ENCODE measurements around the gene SSU72. TPM values are rescaled to one million over a fixed set of nuclear protein-coding genes. Genes with fewer than 3 reads are reported as not detected.

SSU72 gene
- total RNA-seq, 4 donors from 2014 or later = 98.4 to 125 (median 124) TPM

GRCh38 chr1:1567891-1568291 is 6.8 kb downstream of the SSU72 start:
- 51 to 55% methylated on average over 10 of the region's 10 CpGs for WGBS, 2 donors
- H3K27ac ChIP-seq = peak overlapping the region in 2 of 4 donors; percentile 22 to 44
- DNase-seq = no peak

GRCh38 chr1:1567152-1567875 is 7.3 kb downstream of the SSU72 start:
- DNase-seq = no peak
- Histone ChIP-seq H3K9me3 (no peaks in the 10 kb centered on the region), H3K27ac (peak overlapping the region in 2 of 4 donors; percentile 6 to 44), H3K27me3 (no peaks in the 10 kb centered on the region), H3K4me3 (no peak overlapping the region), H3K36me3 (peaks cover 10 to 84% (median 36%) of the 10 kb centered on the region in 3 donors), H3K4me1 (peaks cover 4 to 71% (median 33%) of the 10 kb centered on the region in 3 donors)
- WGBS, 2 donors = 81 to 88% methylated on average over 26 to 29 of the region's 31 CpGs
- intact Hi-C loops (cut with DNase I) = no loop called here
- no peak for TF ChIP-seq POLR2A (IDR thresholded peaks at IDR 0.05)
- TF ChIP-seq CTCF (IDR thresholded peaks at IDR 0.05) = no peak

More at GRCh38 chr1:1567891-1568291, 6.8 kb downstream of the SSU72 start:
- intact Hi-C loops (cut with DNase I) = no loop called here
- H3K36me3 ChIP-seq = peaks cover 10 to 84% (median 30%) of the 10 kb centered on the region in 3 donors
- no peaks in the 10 kb centered on the region for H3K27me3 ChIP-seq
- H3K4me3 ChIP-seq = no peak overlapping the region
- peaks cover 6 to 77% (median 37%) of the 10 kb centered on the region in 3 donors for H3K4me1 ChIP-seq
- no peaks in the 10 kb centered on the region for H3K9me3 ChIP-seq
- TF ChIP-seq CTCF (IDR thresholded peaks at IDR 0.05) (no peak), POLR2A (IDR thresholded peaks at IDR 0.05) (no peak)

GRCh38 chr1:1565340-1565739 is 9.3 kb downstream of the SSU72 start:
- Histone ChIP-seq H3K36me3 (peaks cover 20 to 86% (median 48%) of the 10 kb centered on the region in 3 donors), H3K27ac (no peak overlapping the region)
- 86 to 92% methylated on average over 1 to 7 of the region's 10 CpGs for WGBS, 2 donors

GRCh38 chr1:1564268-1564667 is 10.4 kb downstream of the SSU72 start:
- peaks cover 20 to 83% (median 48%) of the 10 kb centered on the region in 3 donors for H3K36me3 ChIP-seq
- WGBS, 2 donors = 84 to 90% methylated on average over 15 of the region's 19 CpGs
- TF ChIP-seq POLR2A (IDR thresholded peaks at IDR 0.05) = no peak
- TF ChIP-seq CTCF (IDR thresholded peaks at IDR 0.05) = no peak
- no peak overlapping the region for H3K4me3 ChIP-seq
- H3K4me1 ChIP-seq = peaks cover 0 to 51% (median 21%) of the 10 kb centered on the region in 3 donors
- DNase-seq = no peak
- peak overlapping the region in 2 of 4 donors; percentile 16 to 18 for H3K27ac ChIP-seq
- H3K9me3 ChIP-seq = no peaks in the 10 kb centered on the region
- H3K27me3 ChIP-seq = no peaks in the 10 kb centered on the region
- intact Hi-C loops (cut with DNase I) = no loop called here

More at GRCh38 chr1:1565340-1565739, 9.3 kb downstream of the SSU72 start:
- Histone ChIP-seq H3K9me3 (no peaks in the 10 kb centered on the region), H3K27me3 (no peaks in the 10 kb centered on the region), H3K4me1 (peaks cover 2 to 51% (median 28%) of the 10 kb centered on the region in 3 donors), H3K4me3 (no peak overlapping the region)
- no peak for DNase-seq
- intact Hi-C loops (cut with DNase I) = no loop called here
- TF ChIP-seq CTCF (IDR thresholded peaks at IDR 0.05) = no peak
- no peak for TF ChIP-seq POLR2A (IDR thresholded peaks at IDR 0.05)

- TF ChIP-seq CTCF (IDR thresholded peaks at IDR 0.05) (no peak), POLR2A (IDR thresholded peaks at IDR 0.05) (no peak)
- H3K27ac ChIP-seq = peak overlapping the region in 2 of 4 donors; percentile 16 to 18
- H3K4me1 ChIP-seq = peaks cover 0 to 49% (median 21%) of the 10 kb centered on the region in 3 donors
- 68 to 78% methylated on average over 12 of the region's 12 CpGs for WGBS, 2 donors
- intact Hi-C loops (cut with DNase I) = no loop called here
- DNase-seq = no peak
- peaks cover 20 to 77% (median 48%) of the 10 kb centered on the region in 3 donors for H3K36me3 ChIP-seq
- no peak overlapping the region for H3K4me3 ChIP-seq
- H3K27me3 ChIP-seq = no peaks in the 10 kb centered on the region
- no peaks in the 10 kb centered on the region for H3K9me3 ChIP-seq
Observed at GRCh38 chr1:1563688-1564087, 11.0 kb downstream of the SSU72 start.

Data from esophagus squamous epithelium (tissue), 5 donors.